ENCODE measurements around the gene CDH4. TPM values are rescaled to one million over a fixed set of nuclear protein-coding genes. Genes with fewer than 3 reads are reported as not detected.

CDH4 gene
- total RNA-seq, 2 donors from 2014 or later: 0.19 to 0.65 TPM

DNA sequence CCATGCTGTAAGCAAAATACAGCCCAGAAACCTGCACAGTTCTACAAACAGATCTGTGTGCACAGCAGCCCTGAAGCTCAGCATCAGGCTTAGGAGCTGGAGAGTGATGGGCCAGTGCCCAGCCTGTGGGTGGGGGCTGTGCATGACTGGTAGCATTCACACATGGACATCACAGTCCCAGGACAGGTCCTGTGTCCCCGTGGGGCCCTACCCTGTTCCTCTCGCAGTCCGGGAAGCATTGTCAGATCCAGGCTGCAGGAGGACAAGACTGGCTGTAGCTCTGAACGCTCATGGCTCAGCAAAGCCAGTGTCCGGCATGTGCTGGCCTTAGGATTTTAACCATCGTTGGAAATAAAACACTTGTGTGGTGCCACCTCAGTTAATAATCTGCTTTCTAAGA, 234.1 kb downstream of the CDH4 start:
- DNase-seq (ENCODE audit: low spot score): peak; percentile 49
- intact Hi-C loops (cut with DNase I): no loop called here

DNA sequence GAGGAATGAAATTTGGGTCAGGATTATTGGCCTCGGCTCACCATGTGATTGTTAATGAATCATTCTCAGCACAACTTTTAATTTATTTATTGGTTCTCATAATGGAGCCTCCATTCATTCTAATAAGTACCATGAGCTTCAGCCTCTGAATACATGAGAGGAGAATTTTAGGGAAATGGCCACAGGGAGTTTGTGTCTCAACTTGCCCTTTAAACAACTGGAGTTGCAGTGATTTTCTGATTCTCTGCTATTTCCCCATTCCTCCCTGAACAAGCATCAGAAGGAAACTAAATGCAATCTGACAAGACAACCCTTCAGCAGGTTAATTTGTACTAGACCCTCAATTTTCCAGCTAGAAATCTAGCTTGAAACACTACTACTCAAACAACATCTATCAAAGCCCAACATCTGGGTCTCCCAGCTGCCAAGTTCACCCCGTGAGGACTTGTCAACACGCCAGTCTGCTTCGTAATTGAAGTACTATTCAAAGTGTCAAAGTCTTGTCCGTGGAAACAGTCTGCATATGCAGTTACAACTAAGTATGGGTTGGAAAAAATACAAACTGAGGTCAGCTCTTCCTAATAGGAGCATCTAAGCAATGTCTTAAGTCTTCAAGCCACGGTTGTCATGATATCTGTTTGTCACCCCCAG, 235.4 kb downstream of the CDH4 start:
- intact Hi-C loops (cut with DNase I): no loop called here
- peak; percentile 1 for DNase-seq (ENCODE audit: low spot score)

DNA sequence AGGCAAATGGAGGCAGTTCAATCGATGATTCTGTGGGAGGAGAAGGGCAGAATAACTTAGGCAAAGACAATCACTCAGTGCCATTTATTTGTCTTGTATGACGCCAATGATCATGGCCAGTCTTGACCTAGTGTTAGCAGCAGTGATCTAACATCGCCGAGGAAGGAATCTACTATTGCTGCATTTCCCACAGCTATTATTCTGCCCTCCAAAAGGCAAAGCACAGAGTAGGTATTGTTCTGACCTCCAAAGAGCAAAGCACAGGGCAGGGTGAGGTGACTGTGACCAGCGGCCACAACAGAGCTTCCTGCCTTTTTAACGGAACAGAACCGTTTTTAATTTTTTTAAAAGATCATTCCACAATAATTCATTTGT, 235.9 kb downstream of the CDH4 start:
- intact Hi-C loops (cut with DNase I): no loop called here
- no peak for DNase-seq (ENCODE audit: low spot score)

DNA sequence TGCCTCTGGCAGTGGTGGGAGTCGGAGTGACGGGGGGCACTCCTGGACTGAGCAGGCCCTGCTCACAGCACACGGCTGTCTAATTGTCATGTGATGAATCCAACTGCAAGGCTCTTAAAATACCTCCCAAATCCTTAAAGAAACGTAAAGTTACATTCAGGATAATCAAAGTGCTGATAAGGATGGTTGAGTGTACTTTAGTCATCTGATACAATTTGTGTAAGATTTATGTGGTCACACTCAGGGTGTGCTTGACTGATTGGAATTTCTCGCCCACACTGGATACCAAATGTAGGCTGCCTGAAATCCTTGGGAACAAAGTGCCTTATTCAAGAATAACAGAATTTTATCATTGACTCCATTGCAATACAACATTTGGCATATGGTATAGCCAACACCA, 238.7 kb downstream of the CDH4 start:
- no peak for DNase-seq (ENCODE audit: low spot score)
- intact Hi-C loops (cut with DNase I): no loop called here

DNA sequence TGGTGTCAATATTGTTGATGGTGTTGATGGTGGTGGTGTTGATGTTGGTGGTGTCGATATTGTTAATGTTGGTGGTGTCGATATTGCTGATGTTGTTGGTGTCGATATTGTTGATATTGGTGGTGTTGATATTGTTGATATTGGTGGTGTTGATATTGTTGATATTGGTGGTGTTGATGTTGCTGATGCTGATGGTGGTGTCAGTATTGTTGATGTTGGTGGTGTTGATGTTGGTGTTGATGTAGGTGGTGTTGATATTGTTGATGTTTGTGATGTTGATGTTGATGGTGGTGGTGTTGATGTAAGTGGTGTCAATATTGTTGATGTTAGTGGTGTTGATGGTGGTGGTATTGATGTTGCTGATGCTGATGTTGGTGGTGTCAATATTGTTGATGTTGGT, 240.0 kb downstream of the CDH4 start:
- intact Hi-C loops (cut with DNase I): no loop called here
- DNase-seq (ENCODE audit: low spot score): no peak

DNA sequence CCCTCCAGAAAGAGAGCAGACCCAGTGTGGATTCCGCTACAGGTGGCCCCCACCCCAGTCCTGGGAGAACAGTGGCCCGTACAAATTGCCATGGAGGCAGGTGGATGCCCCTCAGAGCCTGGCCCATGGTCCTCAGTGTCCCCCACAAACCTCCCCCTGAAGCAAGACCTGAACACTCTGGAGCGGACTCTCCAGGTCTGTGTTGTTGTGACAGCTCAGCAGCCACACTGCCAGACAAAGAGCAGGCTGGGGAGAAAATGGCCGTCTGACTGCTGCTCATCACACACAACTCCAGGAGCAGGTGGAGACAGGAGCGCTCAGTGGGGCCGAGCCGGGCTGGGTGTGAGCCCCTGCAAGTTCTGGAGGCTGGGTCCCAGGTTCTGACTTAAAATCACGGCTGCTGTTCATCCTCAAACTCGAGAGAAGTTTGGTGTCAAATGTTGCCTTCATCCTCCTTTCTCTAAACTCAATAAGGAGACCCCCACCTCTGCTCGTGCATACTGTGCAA, 241.8 kb downstream of the CDH4 start:
- intact Hi-C loops (cut with DNase I): no loop called here
- peak; percentile 63 for DNase-seq (ENCODE audit: low spot score)

DNA sequence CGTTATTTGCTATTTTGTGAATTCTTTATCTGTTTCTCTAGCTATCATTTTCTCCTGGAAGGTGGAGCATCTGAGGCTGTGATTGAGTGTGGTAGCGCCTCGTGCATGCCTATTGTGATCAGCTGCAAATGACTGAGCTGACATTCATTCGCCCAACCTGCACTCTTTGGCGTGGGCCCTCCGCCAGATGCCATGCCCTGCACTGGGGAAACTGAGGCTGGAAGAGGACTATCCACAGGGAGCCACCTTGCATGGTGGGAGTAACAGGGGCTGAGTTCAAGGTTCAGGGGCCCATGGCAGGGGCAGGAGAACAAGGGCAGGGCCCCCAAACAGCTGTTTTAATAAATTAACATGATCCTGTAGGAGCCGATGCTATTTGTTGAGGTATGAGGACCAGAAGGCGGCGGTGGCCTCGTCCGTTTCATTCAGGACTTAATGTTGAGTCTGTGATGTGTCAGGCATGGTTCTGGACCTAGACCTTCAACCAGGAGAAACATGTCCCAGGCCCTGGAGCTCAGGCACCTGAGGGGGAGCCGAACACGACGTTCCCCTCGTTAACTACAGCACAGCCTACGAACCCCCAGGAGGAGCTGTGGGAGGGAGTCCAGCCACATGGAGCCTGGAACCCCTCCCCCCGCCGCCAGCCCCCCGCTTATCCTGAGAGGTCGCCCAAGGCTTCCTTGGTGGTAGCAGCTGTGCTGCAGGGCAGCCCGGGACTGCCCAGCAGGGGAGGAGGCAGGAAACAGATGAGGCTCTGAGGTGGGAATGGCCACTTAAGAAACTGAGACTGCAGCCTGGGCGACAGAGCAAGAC, 242.9 kb downstream of the CDH4 start:
- DNase-seq (ENCODE audit: low spot score): peak; percentile 71
- intact Hi-C loops (cut with DNase I): no loop called here

DNA sequence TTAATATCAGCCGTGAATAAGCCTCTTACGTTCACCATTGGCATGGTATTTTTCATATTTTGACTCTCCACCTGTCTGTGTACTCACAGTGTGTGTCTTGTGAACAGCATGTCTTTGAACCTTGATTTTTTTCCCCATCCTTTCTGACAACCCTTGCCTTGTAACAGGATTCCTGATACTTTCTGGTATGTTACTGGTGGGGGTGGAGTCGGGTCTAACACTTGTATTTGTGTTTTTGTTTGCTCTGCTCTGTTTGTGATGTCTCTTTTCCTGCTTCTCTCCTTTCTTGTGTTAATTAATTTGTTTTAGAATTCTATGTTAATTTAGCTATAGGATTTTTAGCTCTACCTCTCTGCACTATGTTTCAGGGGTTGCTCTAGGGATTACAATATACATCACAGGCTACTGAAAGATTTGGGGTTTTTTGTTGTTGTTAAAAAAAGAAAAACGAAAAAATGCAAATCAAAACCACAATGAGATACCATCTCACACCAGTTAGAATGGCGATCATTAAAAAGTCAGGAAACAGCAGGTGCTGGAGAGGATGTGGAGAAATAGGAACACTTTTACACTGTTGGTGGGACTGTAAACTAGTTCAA, 245.1 kb downstream of the CDH4 start:
- DNase-seq (ENCODE audit: low spot score): no peak
- intact Hi-C loops (cut with DNase I): no loop called here

DNA sequence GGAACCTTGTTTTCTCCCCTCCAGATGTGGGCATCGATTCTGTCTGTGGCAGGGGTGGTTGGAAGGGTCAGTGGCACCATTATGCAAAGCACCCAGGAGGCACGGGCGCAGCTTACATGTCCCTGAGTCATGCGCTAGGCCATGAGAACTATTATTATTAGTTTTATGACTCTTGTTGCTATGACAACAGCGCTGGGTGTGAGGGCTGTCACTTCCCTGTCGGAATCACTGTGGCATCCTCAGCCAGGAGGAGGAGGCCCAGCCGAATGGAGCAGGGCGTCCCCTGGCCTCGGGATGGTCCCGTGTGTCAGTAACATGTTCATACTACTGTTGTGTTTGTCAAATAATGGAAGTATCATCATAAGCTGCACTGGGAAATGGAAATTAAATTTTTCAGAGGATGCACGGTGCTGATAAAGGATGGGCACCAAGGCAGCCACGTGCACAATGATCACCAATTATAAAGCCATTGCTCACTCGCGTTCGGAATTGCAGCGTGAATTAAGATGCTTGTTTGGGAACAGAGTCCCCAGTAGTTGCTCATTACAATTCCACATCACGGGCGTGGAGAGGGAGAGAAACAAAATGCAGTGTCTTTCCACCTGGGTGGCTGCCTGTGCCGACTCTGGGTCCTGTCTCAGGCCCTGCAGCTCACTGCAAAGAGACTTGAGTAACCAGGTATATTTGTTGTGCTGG, 247.9 kb downstream of the CDH4 start:
- intact Hi-C loops (cut with DNase I): loop anchor here in 1 of 2 donors (2.0 kb wide), 1 partner anchor 39 kb away; no protein-coding TSS in a partner anchor
- peak; percentile 59 for DNase-seq (ENCODE audit: low spot score)

DNA sequence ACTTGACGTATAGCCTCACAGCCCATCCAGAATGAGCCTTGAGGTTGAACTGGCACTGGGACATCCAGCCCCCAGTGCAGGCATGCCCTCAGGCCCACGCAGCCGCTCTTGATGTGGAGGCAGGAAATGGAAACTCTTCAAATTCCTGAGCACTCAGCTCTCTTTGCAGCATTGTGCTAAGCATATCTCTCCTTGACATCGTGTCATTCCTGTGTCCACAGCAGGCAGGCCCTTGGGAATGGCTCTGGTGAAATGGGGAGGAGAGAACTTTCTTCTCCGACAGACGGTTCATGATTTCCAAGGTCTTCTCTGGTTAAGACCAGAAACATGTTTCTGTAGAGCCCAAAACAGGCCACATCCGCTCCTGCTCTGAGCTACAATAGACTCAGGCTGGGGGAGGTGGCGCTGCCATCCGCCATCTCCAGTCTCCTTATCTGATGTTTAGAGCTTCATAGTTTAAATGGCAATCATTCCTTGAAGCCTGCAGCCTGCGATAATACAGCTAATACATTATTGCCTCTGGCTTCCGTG, 248.8 kb downstream of the CDH4 start:
- intact Hi-C loops (cut with DNase I): no loop called here
- DNase-seq (ENCODE audit: low spot score): peak; percentile 59

DNA sequence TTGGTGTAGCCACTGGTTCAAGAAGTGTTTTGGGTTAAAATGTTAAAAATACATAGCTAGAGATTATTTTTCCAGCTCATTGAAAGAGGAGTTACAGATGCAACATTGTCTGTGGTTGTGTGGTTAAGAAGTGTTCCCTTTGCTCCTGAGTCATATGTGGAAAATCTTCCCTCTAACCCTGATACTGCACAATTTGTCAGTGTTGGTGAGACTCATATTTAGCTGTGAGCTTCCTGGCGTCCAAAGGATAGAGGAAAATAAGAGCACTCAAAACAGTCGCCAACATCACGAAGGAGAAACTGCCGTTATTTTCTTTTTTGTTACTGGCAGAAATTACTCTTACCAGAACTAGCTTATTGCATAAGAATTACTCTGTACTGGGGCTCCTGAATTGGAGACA, 250.4 kb downstream of the CDH4 start:
- no peak for DNase-seq (ENCODE audit: low spot score)
- intact Hi-C loops (cut with DNase I): no loop called here

DNA sequence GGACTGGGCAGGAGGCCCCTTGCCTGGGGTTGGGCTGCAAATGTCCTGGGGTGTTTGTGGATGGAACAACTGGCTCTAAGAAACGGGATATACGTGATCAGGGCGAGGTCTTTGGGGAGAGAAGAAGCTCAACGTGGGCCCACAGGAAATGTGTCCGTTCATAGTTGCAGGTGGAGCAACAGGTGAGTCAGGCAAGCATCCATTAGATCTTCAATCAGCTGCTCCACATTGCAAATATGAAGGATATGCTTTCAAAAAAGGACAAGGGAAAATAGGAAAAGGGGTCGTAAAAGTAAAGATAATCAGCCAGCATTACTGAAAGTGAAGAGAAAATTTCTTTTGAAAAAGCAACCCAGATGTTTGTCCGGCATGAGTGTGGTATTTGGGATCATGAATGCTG, 251.0 kb downstream of the CDH4 start:
- no peak for DNase-seq (ENCODE audit: low spot score)
- intact Hi-C loops (cut with DNase I): no loop called here

DNA sequence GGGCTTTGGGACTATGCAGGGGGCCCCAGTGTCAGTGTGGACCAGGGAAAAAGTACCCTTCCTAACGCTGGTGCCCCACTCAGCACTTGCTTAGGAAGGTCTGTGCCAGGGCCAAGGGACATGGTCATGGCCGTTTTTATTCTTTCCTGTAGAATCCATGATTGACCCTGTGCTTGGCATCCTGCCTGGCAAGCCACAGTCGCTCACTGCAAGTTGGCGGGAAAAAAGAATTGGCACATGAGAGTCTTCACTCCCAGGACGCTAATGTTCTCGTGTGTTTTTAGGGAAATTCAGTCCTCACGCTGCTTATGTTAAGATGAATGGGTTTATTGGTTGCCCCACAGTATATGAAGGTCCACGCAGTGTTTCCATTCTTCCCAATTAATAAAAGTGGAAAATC, 253.4 kb downstream of the CDH4 start:
- intact Hi-C loops (cut with DNase I): no loop called here
- DNase-seq (ENCODE audit: low spot score): peak; percentile 45

DNA sequence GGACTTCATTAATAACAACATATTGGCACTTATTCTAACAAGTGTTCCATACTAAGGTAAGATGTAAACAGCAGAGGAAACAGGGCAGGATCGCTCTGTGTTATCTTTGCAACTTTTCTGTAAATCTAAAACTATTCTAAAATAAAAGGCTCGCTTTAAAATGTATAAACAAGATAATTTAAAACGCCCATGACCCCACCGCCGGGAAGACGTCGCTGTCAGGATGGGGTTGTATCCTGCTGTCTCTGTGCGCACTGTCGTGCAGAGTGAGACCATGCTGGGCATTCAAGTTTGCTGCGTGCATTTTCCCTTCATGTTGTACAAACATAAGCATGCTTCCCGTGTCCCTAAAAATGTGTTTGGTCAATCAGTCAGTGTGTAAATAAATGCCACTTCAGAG, 255.7 kb downstream of the CDH4 start:
- intact Hi-C loops (cut with DNase I): no loop called here
- DNase-seq (ENCODE audit: low spot score): peak; percentile 11

DNA sequence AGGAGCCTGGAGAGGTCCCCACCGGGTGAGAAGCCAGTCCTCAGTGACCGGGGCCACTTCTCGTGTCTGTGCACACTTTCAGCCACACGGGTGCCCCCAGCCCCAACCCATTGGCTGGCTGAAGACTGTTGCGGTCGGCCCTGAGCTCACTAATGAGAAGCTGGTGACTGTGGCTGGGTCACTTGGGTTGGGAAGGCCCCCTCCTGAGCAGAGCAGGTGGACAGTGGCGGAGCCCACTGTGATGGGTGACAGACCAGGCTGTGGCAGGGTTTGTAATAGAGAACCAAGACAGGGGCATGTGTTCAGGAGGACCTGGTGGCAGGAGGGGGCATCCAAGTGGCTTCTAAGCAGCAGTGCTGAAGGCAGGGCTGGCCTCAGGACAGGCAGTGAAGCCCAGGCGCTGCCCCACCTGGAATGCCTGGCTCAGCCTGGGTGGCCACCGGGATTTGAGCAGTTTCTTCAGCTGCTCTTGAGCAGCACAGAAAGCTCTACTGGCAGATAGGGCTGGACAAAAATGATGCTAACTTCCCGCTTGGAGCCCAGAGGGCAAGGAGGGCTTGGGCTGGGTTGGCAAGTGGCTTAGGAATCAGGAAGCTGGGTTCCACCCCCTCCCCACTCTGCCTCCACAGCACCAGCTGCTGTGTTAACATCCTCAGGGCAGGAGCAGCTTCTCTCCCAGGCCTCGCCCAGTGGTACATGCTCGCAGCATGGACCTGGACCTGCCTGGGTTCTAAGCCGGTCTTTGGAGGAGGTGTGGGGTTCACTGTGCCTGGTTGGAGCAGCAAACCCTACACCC, 256.4 kb downstream of the CDH4 start:
- DNase-seq (ENCODE audit: low spot score): peak; percentile 67
- intact Hi-C loops (cut with DNase I): no loop called here

DNA sequence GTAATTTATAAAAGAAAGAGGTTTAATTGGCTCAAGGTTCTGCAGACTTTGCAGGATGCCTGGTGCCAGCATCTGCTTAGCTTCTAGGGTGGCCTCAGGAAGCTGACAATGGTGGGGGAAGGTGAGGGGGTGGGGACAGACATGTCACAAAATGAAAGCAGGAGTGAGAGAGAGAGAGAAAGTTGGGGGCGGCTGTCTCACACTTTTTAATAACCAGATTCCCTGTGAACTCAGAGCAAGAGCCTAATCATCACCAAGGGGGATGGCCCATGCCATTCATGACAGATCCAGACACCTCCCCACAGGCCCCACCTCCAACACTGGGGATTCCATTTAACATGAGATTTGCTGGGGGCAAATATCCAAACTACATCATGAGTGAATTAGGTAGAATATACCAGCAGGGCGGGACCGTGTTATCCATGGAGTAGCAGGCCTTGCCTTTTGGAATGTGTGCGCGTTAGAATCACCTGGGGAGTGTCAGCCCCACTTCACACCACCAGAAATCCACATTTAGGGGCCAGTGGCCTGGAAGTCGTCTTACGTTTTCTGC, 258.8 kb downstream of the CDH4 start:
- intact Hi-C loops (cut with DNase I): no loop called here
- DNase-seq (ENCODE audit: low spot score): peak; percentile 30

DNA sequence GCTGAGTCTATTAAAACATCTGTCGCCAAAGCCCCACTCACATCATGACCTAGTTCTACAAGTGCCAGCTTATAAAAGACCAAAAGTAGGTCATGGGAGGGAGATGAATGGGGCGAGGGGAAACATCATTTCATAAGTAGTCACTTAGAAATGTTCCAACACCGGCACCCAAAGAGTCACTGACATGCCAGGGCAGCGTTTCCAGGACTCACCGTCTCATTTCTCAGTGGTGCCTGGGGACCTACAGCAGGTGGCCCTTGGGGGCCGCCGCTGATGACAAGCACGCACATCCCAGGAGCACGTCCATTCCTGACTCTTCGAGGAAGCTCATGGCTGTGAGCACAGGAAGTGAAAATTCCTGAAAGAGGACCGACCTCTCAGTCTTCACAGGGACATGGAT, 260.4 kb downstream of the CDH4 start:
- intact Hi-C loops (cut with DNase I): no loop called here
- peak; percentile 12 for DNase-seq (ENCODE audit: low spot score)

Measured in posterior vena cava (tissue), 2 donors.